Ishikawa (cell line): ENCODE data around the gene ELFN1.

Source experiments
- CREB1 ChIP-seq: IDR thresholded peaks from 2 replicates; pipeline ENCODE4 v1.6.1; 2012; ENCODE audit warnings: low read depth
- EGR1 ChIP-seq: IDR thresholded peaks from 2 replicates; pipeline ENCODE4 v1.6.1; 2012
- EP300 ChIP-seq: IDR thresholded peaks from 2 replicates; pipeline ENCODE4 v1.6.1; 2012; ENCODE audit warnings: borderline replicate concordance
- FOXM1 ChIP-seq: IDR thresholded peaks from 2 replicates; pipeline ENCODE4 v1.6.1; 2012; ENCODE audit warnings: low read depth, borderline replicate concordance
- MAX ChIP-seq: IDR thresholded peaks from 2 replicates; pipeline ENCODE4 v1.6.1; 2012
- NFIC ChIP-seq: IDR thresholded peaks from 2 replicates; pipeline ENCODE4 v1.6.1; 2012
- REST ChIP-seq: IDR thresholded peaks from 2 replicates; pipeline ENCODE4 v1.6.1; 2012; ENCODE audit warnings: low read depth, mild to moderate bottlenecking
- USF1 ChIP-seq: IDR thresholded peaks from 2 replicates; pipeline ENCODE4 v1.6.1; 2012
- YY1 ChIP-seq: IDR thresholded peaks from 2 replicates; pipeline ENCODE4 v1.6.1; 2012; ENCODE audit warnings: low read depth

GRCh38 chr7:1703871-1704810 is 34.1 kb downstream of the ELFN1 start:
- TF ChIP-seq EGR1, result no peak
- no peak for TF ChIP-seq MAX
- TF ChIP-seq USF1, result no peak
- TF ChIP-seq REST, result no peak
- TF ChIP-seq YY1, result no peak
- no peak for TF ChIP-seq NFIC
- TF ChIP-seq FOXM1, result no peak
- no peak for TF ChIP-seq EP300
- TF ChIP-seq CREB1, result no peak
